A549 (cell line): ENCODE results near the gene MADD. TPM values are rescaled to one million over a fixed set of nuclear protein-coding genes. Genes with fewer than 3 reads are reported as not detected.

Source experiments
- ATAC-seq, 2 experiments: fragments of 200-7000 bp in 1 of 2; fragments of >200 bp in 1 of 2; cut with Nextera tagmentation in 1 of 2; cut with Tn5 transposase in 1 of 2; 3 replicates each; pipeline versions ENCODE4 v1.8.0 to v1.9.1; 2018 to 2020; ENCODE audit warnings: mild to moderate bottlenecking in 1 of 2, moderate library complexity in 1 of 2
- CTCF ChIA-PET: fragments of 300-600 bp; sonication (Branson Sonifier 250); formaldehyde crosslinking; extraction: SDS; loops from one replicate; lab custom pipeline; 2021; ENCODE audit warnings: antibody characterized with exemption, inconsistent platforms; lab: Yijun Ruan, JAX
- POLR2A ChIA-PET: fragments of 350-600 bp; formaldehyde crosslinking; extraction: SDS; loops from one replicate; lab custom pipeline; 2021; ENCODE audit warnings: antibody characterized with exemption, inconsistent platforms; lab: Yijun Ruan, JAX
- DNase-seq, 2 experiments: peaks; one replicate each; pipeline versions ENCODE4 v3.0.0 to v3.0.0-alpha.2; 2011 to 2016; ENCODE audit warnings: low read depth in 1 of 2, low spot score in 1 of 2
- FAIRE-seq: peaks from 2 replicates; lab custom pipeline; 2011; peaks lifted over from hg19 to GRCh38; lab: Jason Lieb, UNC
- H3K27ac ChIP-seq, 2 experiments: fragments of >200 bp; sonication (Bioruptor Twin); formaldehyde crosslinking; 3 replicates each; pipeline ENCODE4 v1.5.1; 2016 to 2017
- H3K4me1 ChIP-seq: fragments of >200 bp; sonication (Bioruptor Twin); formaldehyde crosslinking; 3 replicates; pipeline ENCODE4 v1.6.1; 2016
- H3K4me2 ChIP-seq: fragments of >200 bp; sonication (Bioruptor Twin); formaldehyde crosslinking; 3 replicates; pipeline ENCODE4 v1.6.1; 2016
- H3K4me3 ChIP-seq: fragments of >200 bp; sonication (Bioruptor Twin); formaldehyde crosslinking; 3 replicates; pipeline ENCODE4 v1.5.1; 2016
- H3K9me3 ChIP-seq: fragments of >200 bp; sonication (Bioruptor Twin); formaldehyde crosslinking; 3 replicates; pipeline ENCODE4 v1.6.1; 2016
- ATOH8 ChIP-seq: fragments of 250-450 bp; sonication (Bioruptor Pico); IDR thresholded peaks from 2 replicates; pipeline ENCODE4 v1.5.0; 2020; ENCODE audit warnings: low read depth, mild to moderate bottlenecking, moderate library complexity
- CBX8 ChIP-seq: fragments of 200-600 bp; sonication (generic); IDR thresholded peaks from 2 replicates; pipeline ENCODE4 v1.6.1; 2016
- CEBPB ChIP-seq, 2 experiments: fragments of >200 bp in 1 of 2; sonication (Bioruptor Twin) in 1 of 2; formaldehyde crosslinking in 1 of 2; IDR thresholded peaks; 2 replicates each; pipeline ENCODE4 v1.6.1; 2012 to 2016
- ELK1 ChIP-seq: fragments of 150-350 bp; IDR thresholded peaks from 2 replicates; pipeline ENCODE4 v1.6.1; 2014; ENCODE audit warnings: low read depth, mild to moderate bottlenecking, low read length
- FOSL2 ChIP-seq, 2 experiments: fragments of 450-650 bp in 1 of 2; fragments of >200 bp in 1 of 2; sonication (Bioruptor Twin) in 1 of 2; formaldehyde crosslinking; IDR thresholded peaks; 2 replicates each; pipeline versions ENCODE4 v1.5.0 to v1.6.1; 2016 to 2020; ENCODE audit warnings: mild to moderate bottlenecking in 1 of 2, moderate library complexity in 1 of 2
- HDAC2 ChIP-seq: fragments of 200-600 bp; sonication (generic); IDR thresholded peaks from 2 replicates; pipeline ENCODE4 v1.6.1; 2016
- HES2 ChIP-seq: fragments of >200 bp; sonication (Bioruptor Twin); formaldehyde crosslinking; IDR thresholded peaks from 2 replicates; pipeline ENCODE4 v1.6.1; 2016
- HOXA7 ChIP-seq: fragments of 250-450 bp; sonication (Bioruptor Pico); IDR thresholded peaks from 2 replicates; pipeline ENCODE4 v1.5.0; 2020; ENCODE audit warnings: mild to moderate bottlenecking, moderate library complexity
- HOXB13 ChIP-seq: fragments of 250-450 bp; sonication (Bioruptor Pico); IDR thresholded peaks from 2 replicates; pipeline ENCODE4 v1.5.0; 2020; ENCODE audit warnings: low read depth, mild to moderate bottlenecking, moderate library complexity
- JUNB ChIP-seq: fragments of >200 bp; sonication (Bioruptor Twin); formaldehyde crosslinking; IDR thresholded peaks from 2 replicates; pipeline ENCODE4 v1.6.1; 2016
- KDM1A ChIP-seq: fragments of 200-600 bp; sonication (generic); IDR thresholded peaks from 2 replicates; pipeline ENCODE4 v1.6.1; 2016; ENCODE audit warnings: low read depth, mild to moderate bottlenecking
- MAFK ChIP-seq: fragments of 450-650 bp; IDR thresholded peaks from 2 replicates; pipeline ENCODE4 v1.6.1; 2014; ENCODE audit not compliant: partially characterized antibody
- MAX ChIP-seq: IDR thresholded peaks from 2 replicates; pipeline ENCODE4 v1.6.1; 2012
- PHF8 ChIP-seq: fragments of 200-600 bp; sonication (generic); IDR thresholded peaks from 2 replicates; pipeline ENCODE4 v1.6.1; 2016; ENCODE audit warnings: low read depth, mild to moderate bottlenecking, antibody characterized with exemption, moderate library complexity, borderline replicate concordance
- POLR2A ChIP-seq: IDR thresholded peaks from 2 replicates; pipeline ENCODE4 v1.6.1; 2012; ENCODE audit warnings: mild to moderate bottlenecking, low read length
- RCOR1 ChIP-seq: fragments of 150-350 bp; IDR thresholded peaks from 2 replicates; pipeline ENCODE4 v1.6.1; 2014; ENCODE audit warnings: antibody characterized with exemption, low read length, low read depth
- RNF2 ChIP-seq: fragments of 200-600 bp; sonication (generic); IDR thresholded peaks from 2 replicates; pipeline ENCODE4 v1.6.1; 2016; ENCODE audit warnings: low read depth, mild to moderate bottlenecking, antibody characterized with exemption, moderate library complexity, borderline replicate concordance
- TFCP2L1 ChIP-seq: fragments of 250-450 bp; sonication (Bioruptor Pico); IDR thresholded peaks from 2 replicates; pipeline ENCODE4 v1.5.0; 2021; ENCODE audit warnings: mild to moderate bottlenecking
- ZFP36 ChIP-seq: fragments of 450-650 bp; IDR thresholded peaks from 2 replicates; pipeline ENCODE4 v1.6.1; 2014; ENCODE audit warnings: borderline replicate concordance; ENCODE audit not compliant: partially characterized antibody
- WGBS: methylation state at CpG from one replicate; pipeline ENCODE4 v1.1.6; 2017; ENCODE audit errors: missing lambda C conversion rate; 5-methylcytosine and 5-hydroxymethylcytosine counted together
- polyA plus RNA-seq, 4 experiments: library from polyadenylated mRNA; depleted of rRNA in 3 of 4; stranded (reverse); fragments of >200 nt; fragmentation: RNase III in 1 of 4; extraction: RNeasy Plus Mini Kit Qiagen cat#74134 plus additional on column Dnase treatment in 1 of 4; gene quantifications; 2 replicates in 3 of 4; 3 replicates in 1 of 4; pipeline ENCODE4 v1.2.3, GENCODE V29; 2011 to 2017

The MADD gene
- polyA plus RNA-seq, 2 of the 4 experiments (the other 2 are of a cell fraction): 16.7 to 25.2 TPM

GRCh38 chr11:47335733-47336132 lies 65.8 kb downstream of the MADD start:
- ATAC-seq (no peak), FAIRE-seq (no peak), DNase-seq (no peak)
- 98% methylated on average over 8 of the region's 9 CpGs for WGBS
- CTCF ChIA-PET: interaction anchor here (0.9 to 2.9 kb wide), 4 partner anchors 19 to 62 kb away, joined by 3 to 9 read pairs (median 4); no protein-coding TSS in a partner anchor
- H3K27ac ChIP-seq: peak overlapping the region in 1 of 2 experiments; percentile 53; a peak in 2 of 6 replicates
- POLR2A ChIA-PET: no interaction called here
- H3K4me1 ChIP-seq: peaks cover 10% of the 10 kb centered on the region; the same call in 2 of the 3 replicates
- no peak overlapping the region for H3K4me3 ChIP-seq
- no peak overlapping the region for H3K4me2 ChIP-seq
- no peaks in the 10 kb centered on the region for H3K9me3 ChIP-seq
- TF ChIP-seq JUNB (no peak), RCOR1 (no peak), MAFK (no peak), HES2 (no peak), CBX8 (no peak)

- no peak overlapping the region for H3K4me2 ChIP-seq
- no peaks in the 10 kb centered on the region for H3K9me3 ChIP-seq
- POLR2A ChIA-PET: interaction anchor here (1.4 kb wide), 1 partner anchor 18 kb away, joined by 4 read pairs; no protein-coding TSS in a partner anchor
- DNase-seq (no peak), FAIRE-seq (no peak)
- CTCF ChIA-PET: interaction anchor here (0.7 to 2.9 kb wide), 6 partner anchors 10 to 109 kb away, joined by 3 to 9 read pairs (median 4); no protein-coding TSS in a partner anchor
- peaks cover 10% of the 10 kb centered on the region; the same call in 2 of the 3 replicates for H3K4me1 ChIP-seq
- no peak overlapping the region for H3K4me3 ChIP-seq
- WGBS: 73% methylated on average over 4 of the region's 4 CpGs
- TF ChIP-seq ZFP36: no peak
- TF ChIP-seq, all 56 proteins: peak for 0
- H3K27ac ChIP-seq: peak overlapping the region; percentile 24 to 74
- no peak for ATAC-seq
Measured at GRCh38 chr11:47336595-47336994, 66.7 kb downstream of the MADD start.

- ChIA-PET POLR2A (interaction anchor here (1.4 kb wide), 1 partner anchor 17 kb away, joined by 4 read pairs; no protein-coding TSS in a partner anchor), CTCF (interaction anchor here (0.6 to 2.9 kb wide), 4 partner anchors 16 to 103 kb away, joined by 3 to 9 read pairs (median 4); no protein-coding TSS in a partner anchor)
Measured at GRCh38 chr11:47337229-47337924, 67.4 kb downstream of the MADD start.

More at GRCh38 chr11:47337229-47337924, 67.4 kb downstream of the MADD start:
- peaks cover 10% of the 10 kb centered on the region; the same call in 2 of the 3 replicates for H3K4me1 ChIP-seq
- peak overlapping the region; percentile 28 to 74 for H3K27ac ChIP-seq
- H3K4me3 ChIP-seq: no peak overlapping the region
- FAIRE-seq (no peak), DNase-seq (peak; percentile 56 to 85), ATAC-seq (peak; percentile 68 to 82)
- TF ChIP-seq MAFK (peak; percentile 32), RNF2 (no peak), FOSL2 (IDR thresholded peaks at IDR 0.05) (no peak), FOSL2 (CRISPR knock-in tag; IDR thresholded peaks at IDR 0.05) (peak; percentile 35; the same call in 1 of the 2 replicates), KDM1A (no peak), ELK1 (no peak), HDAC2 (no peak), PHF8 (no peak), ATOH8 (CRISPR knock-in tag) (no peak), HOXB13 (CRISPR knock-in tag) (no peak), CBX8 (no peak), TFCP2L1 (no peak), POLR2A (no peak), HOXA7 (no peak), CEBPB (IDR thresholded peaks at IDR 0.05) (no peak), MAX (peak; percentile 52)
- H3K4me2 ChIP-seq: peak overlapping the region; percentile 32
- WGBS: 66% methylated on average over 33 of the region's 34 CpGs
- no peaks in the 10 kb centered on the region for H3K9me3 ChIP-seq
